Measurements from ENCODE around the gene ALDH4A1. TPM values are rescaled to one million over a fixed set of nuclear protein-coding genes. Genes with fewer than 3 reads are reported as not detected.

The ALDH4A1 gene
- total RNA-seq, 1 experiment from 2014 or later: 31.0 TPM

DNA sequence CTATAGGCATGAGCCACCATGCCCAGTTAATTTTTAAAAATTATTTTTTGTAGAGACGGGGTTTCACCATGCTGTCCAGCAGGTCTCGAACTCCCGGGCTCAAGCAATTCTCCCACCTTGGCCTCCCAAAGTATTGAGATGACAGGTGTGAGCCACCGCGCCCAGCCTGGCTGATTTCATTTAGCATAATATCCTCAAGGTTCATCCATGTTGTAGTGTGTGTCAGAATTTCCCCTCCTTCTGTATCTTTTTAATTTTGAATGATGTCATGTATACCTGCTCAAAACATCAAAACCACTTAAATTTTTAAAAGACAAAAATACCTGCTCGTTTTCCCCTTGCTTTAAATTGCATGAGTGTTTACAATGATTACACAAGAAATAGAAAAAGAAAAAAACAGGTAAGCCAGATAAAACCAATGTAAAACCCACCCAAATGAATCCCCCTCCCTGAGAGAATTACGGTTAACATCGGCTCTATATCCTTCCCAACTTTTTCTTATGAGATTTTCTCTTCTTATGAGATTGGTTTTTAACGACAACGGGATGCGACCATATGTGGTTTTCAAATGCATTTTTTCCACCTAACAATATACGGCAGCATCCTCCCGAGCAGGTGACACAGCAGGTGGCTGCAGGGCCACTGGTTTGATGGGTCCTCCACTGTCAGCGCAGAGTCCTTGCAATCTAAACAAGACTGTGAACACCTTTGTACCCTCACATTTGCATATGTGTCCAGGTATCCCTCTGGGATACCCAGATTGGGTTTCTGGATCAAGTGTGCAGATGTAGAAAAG lies 32.0 kb upstream of the ALDH4A1 start (continued):
- no peak for TF ChIP-seq NFYB (CRISPR knock-in tag; conservative IDR thresholded peaks at IDR 0.05; ENCODE audit: low read depth)

DNA sequence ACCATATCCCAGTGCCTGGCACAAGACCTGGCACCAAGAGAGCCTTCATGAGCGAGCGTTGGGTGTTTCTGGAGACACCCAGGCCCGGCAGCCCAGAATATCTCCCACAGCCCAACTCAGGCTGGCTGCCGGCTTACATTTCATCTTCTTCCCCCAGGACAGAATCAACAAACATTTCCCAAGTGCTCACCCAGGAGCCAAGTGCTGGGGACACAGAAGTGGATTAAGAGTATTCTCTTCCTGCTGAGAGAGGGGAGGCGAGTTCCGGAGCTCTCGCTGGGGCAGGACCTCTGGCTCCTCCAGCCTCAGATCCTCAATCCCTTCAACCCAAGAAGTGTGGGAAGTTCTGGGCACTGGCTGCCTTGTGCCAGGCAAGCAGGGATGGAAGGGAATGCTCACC lies 30.5 kb upstream of the ALDH4A1 start:
- CTCF ChIA-PET: interaction anchor here (1.1 to 2.4 kb wide), 6 partner anchors 12 to 58 kb away, joined by 3 to 14 read pairs (median 4); no protein-coding TSS in a partner anchor
- ATAC-seq (peak; percentile 31; the same call in 1 of the 2 replicates), DNase-seq (ENCODE audit: low spot score) (no peak)
- TF ChIP-seq, protein P1, sequence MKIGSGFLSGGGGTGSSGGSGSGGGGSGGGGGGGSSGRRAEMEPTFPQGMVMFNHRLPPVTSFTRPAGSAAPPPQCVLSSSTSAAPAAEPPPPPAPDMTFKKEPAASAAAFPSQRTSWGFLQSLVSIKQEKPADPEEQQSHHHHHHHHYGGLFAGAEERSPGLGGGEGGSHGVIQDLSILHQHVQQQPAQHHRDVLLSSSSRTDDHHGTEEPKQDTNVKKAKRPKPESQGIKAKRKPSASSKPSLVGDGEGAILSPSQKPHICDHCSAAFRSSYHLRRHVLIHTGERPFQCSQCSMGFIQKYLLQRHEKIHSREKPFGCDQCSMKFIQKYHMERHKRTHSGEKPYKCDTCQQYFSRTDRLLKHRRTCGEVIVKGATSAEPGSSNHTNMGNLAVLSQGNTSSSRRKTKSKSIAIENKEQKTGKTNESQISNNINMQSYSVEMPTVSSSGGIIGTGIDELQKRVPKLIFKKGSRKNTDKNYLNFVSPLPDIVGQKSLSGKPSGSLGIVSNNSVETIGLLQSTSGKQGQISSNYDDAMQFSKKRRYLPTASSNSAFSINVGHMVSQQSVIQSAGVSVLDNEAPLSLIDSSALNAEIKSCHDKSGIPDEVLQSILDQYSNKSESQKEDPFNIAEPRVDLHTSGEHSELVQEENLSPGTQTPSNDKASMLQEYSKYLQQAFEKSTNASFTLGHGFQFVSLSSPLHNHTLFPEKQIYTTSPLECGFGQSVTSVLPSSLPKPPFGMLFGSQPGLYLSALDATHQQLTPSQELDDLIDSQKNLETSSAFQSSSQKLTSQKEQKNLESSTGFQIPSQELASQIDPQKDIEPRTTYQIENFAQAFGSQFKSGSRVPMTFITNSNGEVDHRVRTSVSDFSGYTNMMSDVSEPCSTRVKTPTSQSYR (CRISPR knock-in tag; IDR thresholded peaks at IDR 0.05): no peak
- TF ChIP-seq NFE2L1 (CRISPR knock-in tag; IDR thresholded peaks at IDR 0.05) (no peak), RORB (CRISPR knock-in tag; IDR thresholded peaks at IDR 0.05) (no peak), EMX1 (CRISPR knock-in tag; IDR thresholded peaks at IDR 0.05) (no peak), GTF2I (CRISPR knock-in tag; conservative IDR thresholded peaks at IDR 0.05) (no peak), ZNF423 (CRISPR knock-in tag; IDR thresholded peaks at IDR 0.05) (no peak), ATF1 (CRISPR knock-in tag; IDR thresholded peaks at IDR 0.05) (no peak), TCF7 (CRISPR knock-in tag; IDR thresholded peaks at IDR 0.05; ENCODE audit: low read depth) (no peak), ZNF138 (CRISPR knock-in tag; conservative IDR thresholded peaks at IDR 0.05) (no peak)
- TF ChIP-seq, protein P2, sequence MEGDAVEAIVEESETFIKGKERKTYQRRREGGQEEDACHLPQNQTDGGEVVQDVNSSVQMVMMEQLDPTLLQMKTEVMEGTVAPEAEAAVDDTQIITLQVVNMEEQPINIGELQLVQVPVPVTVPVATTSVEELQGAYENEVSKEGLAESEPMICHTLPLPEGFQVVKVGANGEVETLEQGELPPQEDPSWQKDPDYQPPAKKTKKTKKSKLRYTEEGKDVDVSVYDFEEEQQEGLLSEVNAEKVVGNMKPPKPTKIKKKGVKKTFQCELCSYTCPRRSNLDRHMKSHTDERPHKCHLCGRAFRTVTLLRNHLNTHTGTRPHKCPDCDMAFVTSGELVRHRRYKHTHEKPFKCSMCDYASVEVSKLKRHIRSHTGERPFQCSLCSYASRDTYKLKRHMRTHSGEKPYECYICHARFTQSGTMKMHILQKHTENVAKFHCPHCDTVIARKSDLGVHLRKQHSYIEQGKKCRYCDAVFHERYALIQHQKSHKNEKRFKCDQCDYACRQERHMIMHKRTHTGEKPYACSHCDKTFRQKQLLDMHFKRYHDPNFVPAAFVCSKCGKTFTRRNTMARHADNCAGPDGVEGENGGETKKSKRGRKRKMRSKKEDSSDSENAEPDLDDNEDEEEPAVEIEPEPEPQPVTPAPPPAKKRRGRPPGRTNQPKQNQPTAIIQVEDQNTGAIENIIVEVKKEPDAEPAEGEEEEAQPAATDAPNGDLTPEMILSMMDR (IDR thresholded peaks at IDR 0.05): no peak
- TF ChIP-seq, protein P3, sequence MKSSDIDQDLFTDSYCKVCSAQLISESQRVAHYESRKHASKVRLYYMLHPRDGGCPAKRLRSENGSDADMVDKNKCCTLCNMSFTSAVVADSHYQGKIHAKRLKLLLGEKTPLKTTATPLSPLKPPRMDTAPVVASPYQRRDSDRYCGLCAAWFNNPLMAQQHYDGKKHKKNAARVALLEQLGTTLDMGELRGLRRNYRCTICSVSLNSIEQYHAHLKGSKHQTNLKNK (CRISPR knock-in tag; IDR thresholded peaks at IDR 0.05): no peak
- TF ChIP-seq, protein P4, sequence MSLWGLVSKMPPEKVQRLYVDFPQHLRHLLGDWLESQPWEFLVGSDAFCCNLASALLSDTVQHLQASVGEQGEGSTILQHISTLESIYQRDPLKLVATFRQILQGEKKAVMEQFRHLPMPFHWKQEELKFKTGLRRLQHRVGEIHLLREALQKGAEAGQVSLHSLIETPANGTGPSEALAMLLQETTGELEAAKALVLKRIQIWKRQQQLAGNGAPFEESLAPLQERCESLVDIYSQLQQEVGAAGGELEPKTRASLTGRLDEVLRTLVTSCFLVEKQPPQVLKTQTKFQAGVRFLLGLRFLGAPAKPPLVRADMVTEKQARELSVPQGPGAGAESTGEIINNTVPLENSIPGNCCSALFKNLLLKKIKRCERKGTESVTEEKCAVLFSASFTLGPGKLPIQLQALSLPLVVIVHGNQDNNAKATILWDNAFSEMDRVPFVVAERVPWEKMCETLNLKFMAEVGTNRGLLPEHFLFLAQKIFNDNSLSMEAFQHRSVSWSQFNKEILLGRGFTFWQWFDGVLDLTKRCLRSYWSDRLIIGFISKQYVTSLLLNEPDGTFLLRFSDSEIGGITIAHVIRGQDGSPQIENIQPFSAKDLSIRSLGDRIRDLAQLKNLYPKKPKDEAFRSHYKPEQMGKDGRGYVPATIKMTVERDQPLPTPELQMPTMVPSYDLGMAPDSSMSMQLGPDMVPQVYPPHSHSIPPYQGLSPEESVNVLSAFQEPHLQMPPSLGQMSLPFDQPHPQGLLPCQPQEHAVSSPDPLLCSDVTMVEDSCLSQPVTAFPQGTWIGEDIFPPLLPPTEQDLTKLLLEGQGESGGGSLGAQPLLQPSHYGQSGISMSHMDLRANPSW (CRISPR knock-in tag; conservative IDR thresholded peaks at IDR 0.05; ENCODE audit: low read depth): no peak
- TF ChIP-seq, protein P5, sequence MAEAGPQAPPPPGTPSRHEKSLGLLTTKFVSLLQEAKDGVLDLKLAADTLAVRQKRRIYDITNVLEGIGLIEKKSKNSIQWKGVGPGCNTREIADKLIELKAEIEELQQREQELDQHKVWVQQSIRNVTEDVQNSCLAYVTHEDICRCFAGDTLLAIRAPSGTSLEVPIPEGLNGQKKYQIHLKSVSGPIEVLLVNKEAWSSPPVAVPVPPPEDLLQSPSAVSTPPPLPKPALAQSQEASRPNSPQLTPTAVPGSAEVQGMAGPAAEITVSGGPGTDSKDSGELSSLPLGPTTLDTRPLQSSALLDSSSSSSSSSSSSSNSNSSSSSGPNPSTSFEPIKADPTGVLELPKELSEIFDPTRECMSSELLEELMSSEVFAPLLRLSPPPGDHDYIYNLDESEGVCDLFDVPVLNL (CRISPR knock-in tag; IDR thresholded peaks at IDR 0.05; ENCODE audit: borderline replicate concordance, low read depth): no peak
- TF ChIP-seq, protein P6, sequence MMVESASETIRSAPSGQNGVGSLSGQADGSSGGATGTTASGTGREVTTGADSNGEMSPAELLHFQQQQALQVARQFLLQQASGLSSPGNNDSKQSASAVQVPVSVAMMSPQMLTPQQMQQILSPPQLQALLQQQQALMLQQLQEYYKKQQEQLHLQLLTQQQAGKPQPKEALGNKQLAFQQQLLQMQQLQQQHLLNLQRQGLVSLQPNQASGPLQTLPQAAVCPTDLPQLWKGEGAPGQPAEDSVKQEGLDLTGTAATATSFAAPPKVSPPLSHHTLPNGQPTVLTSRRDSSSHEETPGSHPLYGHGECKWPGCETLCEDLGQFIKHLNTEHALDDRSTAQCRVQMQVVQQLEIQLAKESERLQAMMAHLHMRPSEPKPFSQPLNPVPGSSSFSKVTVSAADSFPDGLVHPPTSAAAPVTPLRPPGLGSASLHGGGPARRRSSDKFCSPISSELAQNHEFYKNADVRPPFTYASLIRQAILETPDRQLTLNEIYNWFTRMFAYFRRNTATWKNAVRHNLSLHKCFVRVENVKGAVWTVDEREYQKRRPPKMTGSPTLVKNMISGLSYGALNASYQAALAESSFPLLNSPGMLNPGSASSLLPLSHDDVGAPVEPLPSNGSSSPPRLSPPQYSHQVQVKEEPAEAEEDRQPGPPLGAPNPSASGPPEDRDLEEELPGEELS (CRISPR knock-in tag; IDR thresholded peaks at IDR 0.05): no peak
- TF ChIP-seq, protein P7, sequence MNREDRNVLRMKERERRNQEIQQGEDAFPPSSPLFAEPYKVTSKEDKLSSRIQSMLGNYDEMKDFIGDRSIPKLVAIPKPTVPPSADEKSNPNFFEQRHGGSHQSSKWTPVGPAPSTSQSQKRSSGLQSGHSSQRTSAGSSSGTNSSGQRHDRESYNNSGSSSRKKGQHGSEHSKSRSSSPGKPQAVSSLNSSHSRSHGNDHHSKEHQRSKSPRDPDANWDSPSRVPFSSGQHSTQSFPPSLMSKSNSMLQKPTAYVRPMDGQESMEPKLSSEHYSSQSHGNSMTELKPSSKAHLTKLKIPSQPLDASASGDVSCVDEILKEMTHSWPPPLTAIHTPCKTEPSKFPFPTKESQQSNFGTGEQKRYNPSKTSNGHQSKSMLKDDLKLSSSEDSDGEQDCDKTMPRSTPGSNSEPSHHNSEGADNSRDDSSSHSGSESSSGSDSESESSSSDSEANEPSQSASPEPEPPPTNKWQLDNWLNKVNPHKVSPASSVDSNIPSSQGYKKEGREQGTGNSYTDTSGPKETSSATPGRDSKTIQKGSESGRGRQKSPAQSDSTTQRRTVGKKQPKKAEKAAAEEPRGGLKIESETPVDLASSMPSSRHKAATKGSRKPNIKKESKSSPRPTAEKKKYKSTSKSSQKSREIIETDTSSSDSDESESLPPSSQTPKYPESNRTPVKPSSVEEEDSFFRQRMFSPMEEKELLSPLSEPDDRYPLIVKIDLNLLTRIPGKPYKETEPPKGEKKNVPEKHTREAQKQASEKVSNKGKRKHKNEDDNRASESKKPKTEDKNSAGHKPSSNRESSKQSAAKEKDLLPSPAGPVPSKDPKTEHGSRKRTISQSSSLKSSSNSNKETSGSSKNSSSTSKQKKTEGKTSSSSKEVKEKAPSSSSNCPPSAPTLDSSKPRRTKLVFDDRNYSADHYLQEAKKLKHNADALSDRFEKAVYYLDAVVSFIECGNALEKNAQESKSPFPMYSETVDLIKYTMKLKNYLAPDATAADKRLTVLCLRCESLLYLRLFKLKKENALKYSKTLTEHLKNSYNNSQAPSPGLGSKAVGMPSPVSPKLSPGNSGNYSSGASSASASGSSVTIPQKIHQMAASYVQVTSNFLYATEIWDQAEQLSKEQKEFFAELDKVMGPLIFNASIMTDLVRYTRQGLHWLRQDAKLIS (CRISPR knock-in tag; IDR thresholded peaks at IDR 0.05; ENCODE audit: borderline replicate concordance): no peak
- TF ChIP-seq, protein P8, sequence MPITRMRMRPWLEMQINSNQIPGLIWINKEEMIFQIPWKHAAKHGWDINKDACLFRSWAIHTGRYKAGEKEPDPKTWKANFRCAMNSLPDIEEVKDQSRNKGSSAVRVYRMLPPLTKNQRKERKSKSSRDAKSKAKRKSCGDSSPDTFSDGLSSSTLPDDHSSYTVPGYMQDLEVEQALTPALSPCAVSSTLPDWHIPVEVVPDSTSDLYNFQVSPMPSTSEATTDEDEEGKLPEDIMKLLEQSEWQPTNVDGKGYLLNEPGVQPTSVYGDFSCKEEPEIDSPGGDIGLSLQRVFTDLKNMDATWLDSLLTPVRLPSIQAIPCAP (CRISPR knock-in tag; IDR thresholded peaks at IDR 0.05): no peak
- H3K27me3 Mint-ChIP-seq (ENCODE audit: low read depth): no peaks in the 10 kb centered on the region
- H3K27ac Mint-ChIP-seq: no peak overlapping the region; the same call in 1 of the 2 replicates
- POLR2A ChIA-PET: no interaction called here
- no peaks in the 10 kb centered on the region for H3K9me3 Mint-ChIP-seq
- no peaks in the 10 kb centered on the region for H3K36me3 Mint-ChIP-seq
- H3K4me3 Mint-ChIP-seq: no peak overlapping the region
- peaks cover 41% of the 10 kb centered on the region for H3K4me1 Mint-ChIP-seq
